HepG2 (cell line): ENCODE measurements around the gene BICDL2. TPM values are rescaled to one million over a fixed set of nuclear protein-coding genes. Genes with fewer than 3 reads are reported as not detected.

ENCODE experiments used
- ELK4 ChIP-seq: sonication (generic); formaldehyde crosslinking; IDR thresholded peaks from 2 replicates; pipeline ENCODE4 v1.9.0; 2021; ENCODE audit warnings: missing genetic modification reagents, borderline replicate concordance
- PRDM4 ChIP-seq: sonication (generic); formaldehyde crosslinking; IDR thresholded peaks from 2 replicates; pipeline ENCODE4 v1.9.0; 2021; ENCODE audit warnings: missing genetic modification reagents, borderline replicate concordance
- REST ChIP-seq, 2 experiments: IDR thresholded peaks; 2 replicates each; pipeline ENCODE4 v1.6.1; 2011 to 2012; ENCODE audit warnings: low read length in 2 of 2, borderline replicate concordance in 1 of 2, low read depth in 1 of 2, mild to moderate bottlenecking in 1 of 2, moderate library complexity in 1 of 2
- TMF1 ChIP-seq: sonication (generic); formaldehyde crosslinking; IDR thresholded peaks from 2 replicates; pipeline ENCODE4 v1.8.1; 2022; ENCODE audit warnings: low read depth, missing genetic modification reagents
- ZNF17 ChIP-seq: sonication (generic); formaldehyde crosslinking; IDR thresholded peaks from 2 replicates; pipeline ENCODE4 v1.5.0; 2020; ENCODE audit warnings: mild to moderate bottlenecking, missing genetic modification reagents
- ZNF3 ChIP-seq: IDR thresholded peaks from 2 replicates; pipeline ENCODE4 v1.7.0; 2017; ENCODE audit warnings: inconsistent platforms
- ZNF318 ChIP-seq: sonication (generic); formaldehyde crosslinking; IDR thresholded peaks from 2 replicates; pipeline ENCODE4 v1.4.0; 2020; ENCODE audit warnings: mild to moderate bottlenecking, missing genetic modification reagents
- ZSCAN22 ChIP-seq: sonication (generic); formaldehyde crosslinking; IDR thresholded peaks from 2 replicates; pipeline ENCODE4 v1.4.0; 2020; ENCODE audit warnings: mild to moderate bottlenecking, missing genetic modification reagents
- polyA plus RNA-seq, 8 experiments: library from polyadenylated mRNA; depleted of rRNA in 3 of 8; stranded (reverse) in 7 of 8; unstranded in 1 of 8; fragments of >200 nt; fragmentation: Illumina TruSeq in 4 of 8; extraction: Trizol in 4 of 8; gene quantifications; 2 replicates each; pipeline versions ENCODE4 v1.2.1 to v1.2.3, GENCODE V29; 2011 to 2016; ENCODE audit warnings: low read depth in 4 of 8, missing spikeins in 1 of 8, mixed read lengths in 1 of 8; ENCODE audit not compliant: insufficient read depth in 1 of 8
- total RNA-seq, 5 experiments: library from RNA; depleted of rRNA; stranded (reverse); fragments of >200 nt; fragmentation: Illumina TruSeq; extraction: Trizol; gene quantifications; 2 replicates each; pipeline ENCODE4 v1.2.3, GENCODE V29; 2016; ENCODE audit warnings: low read depth in 1 of 5
- TF ChIP-seq, protein P1 (sequence below): conservative IDR thresholded peaks from 2 replicates; pipeline ENCODE4 v1.6.1; 2018; ENCODE audit warnings: missing genetic modification reagents

BICDL2 gene
- total and polyA plus RNA-seq, 2 of the 13 experiments (the other 11 are each of a cell fraction or from before 2014, with no cell fraction given) = 0.12 TPM; not detected in 1

- no peak for TF ChIP-seq PRDM4 (CRISPR knock-in tag)
- TF ChIP-seq ZNF3 (CRISPR knock-in tag) = no peak
- peak; percentile 70; the same call in 1 of the 2 replicates for TF ChIP-seq TMF1 (CRISPR knock-in tag)
- TF ChIP-seq ZNF17 (CRISPR knock-in tag) = 0 out of 2 replicates have a peak, but pooled peaks have one; percentile 30
- TF ChIP-seq, protein P1, sequence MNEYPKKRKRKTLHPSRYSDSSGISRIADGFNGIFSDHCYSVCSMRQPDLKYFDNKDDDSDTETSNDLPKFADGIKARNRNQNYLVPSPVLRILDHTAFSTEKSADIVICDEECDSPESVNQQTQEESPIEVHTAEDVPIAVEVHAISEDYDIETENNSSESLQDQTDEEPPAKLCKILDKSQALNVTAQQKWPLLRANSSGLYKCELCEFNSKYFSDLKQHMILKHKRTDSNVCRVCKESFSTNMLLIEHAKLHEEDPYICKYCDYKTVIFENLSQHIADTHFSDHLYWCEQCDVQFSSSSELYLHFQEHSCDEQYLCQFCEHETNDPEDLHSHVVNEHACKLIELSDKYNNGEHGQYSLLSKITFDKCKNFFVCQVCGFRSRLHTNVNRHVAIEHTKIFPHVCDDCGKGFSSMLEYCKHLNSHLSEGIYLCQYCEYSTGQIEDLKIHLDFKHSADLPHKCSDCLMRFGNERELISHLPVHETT (CRISPR knock-in tag) = peak; percentile 59; the same call in 1 of the 2 replicates
- TF ChIP-seq ELK4 (CRISPR knock-in tag) = no peak
- TF ChIP-seq REST (IDR thresholded peaks at IDR 0.05; ENCODE audit: borderline replicate concordance in 1 of 2, low read depth in 1 of 2, low read length in 2 of 2) = peak in 1 of 2 experiments; percentile 25; a peak in 1 of 4 replicates
- no peak for TF ChIP-seq ZNF318 (CRISPR knock-in tag)
- no peak for TF ChIP-seq ZSCAN22 (CRISPR knock-in tag)
Measured at GRCh38 chr16:3023669-3024478, 12.9 kb downstream of the BICDL2 start, which contains the start of the genes HCFC1R1 and THOC6 (continued).
